ENCODE measurements around the gene ZSCAN10. TPM values are rescaled to one million over a fixed set of nuclear protein-coding genes. Genes with fewer than 3 reads are reported as not detected.

The ZSCAN10 gene
- total and polyA plus RNA-seq, 2 of the 13 experiments (the other 11 are each of a cell fraction or from before 2014, with no cell fraction given): not detected

GRCh38 chr16:3123986-3124886 is 25.1 kb upstream of the ZSCAN10 start (continued):
- TF ChIP-seq ZBED4 (CRISPR knock-in tag; IDR thresholded peaks at IDR 0.05; ENCODE audit: borderline replicate concordance) (peak; percentile 65; the same call in 1 of the 2 replicates), SMC3 (IDR thresholded peaks at IDR 0.05; ENCODE audit: low read length) (no peak), HOXA3 (CRISPR knock-in tag; IDR thresholded peaks at IDR 0.05) (peak; percentile 50), ZNF136 (CRISPR knock-in tag; IDR thresholded peaks at IDR 0.05; ENCODE audit: low read depth) (no peak), XRCC5 (optimal IDR thresholded peaks at IDR 0.05; ENCODE audit: low read length) (peak; percentile 55), NR3C1 (CRISPR knock-in tag; IDR thresholded peaks at IDR 0.05) (no peak), ZNF253 (CRISPR knock-in tag; IDR thresholded peaks at IDR 0.05; ENCODE audit: borderline replicate concordance) (no peak), ZNF75D (CRISPR knock-in tag; IDR thresholded peaks at IDR 0.05; ENCODE audit: borderline replicate concordance) (no peak), TFDP1 (CRISPR knock-in tag; IDR thresholded peaks at IDR 0.05; ENCODE audit: borderline replicate concordance) (no peak), ZNF746 (CRISPR knock-in tag; IDR thresholded peaks at IDR 0.05) (no peak), SRY (CRISPR knock-in tag; IDR thresholded peaks at IDR 0.05) (no peak), KIAA2018 (CRISPR knock-in tag; IDR thresholded peaks at IDR 0.05; ENCODE audit: borderline replicate concordance) (no peak), MTF2 (CRISPR knock-in tag; IDR thresholded peaks at IDR 0.05; ENCODE audit: borderline replicate concordance) (no peak), ZNF12 (CRISPR knock-in tag; IDR thresholded peaks at IDR 0.05) (no peak), RARG (CRISPR knock-in tag; IDR thresholded peaks at IDR 0.05; ENCODE audit: low read depth) (no peak), TBP (CRISPR knock-in tag; IDR thresholded peaks at IDR 0.05) (no peak)
